ENCODE measurements around the gene SRCIN1.

- TF ChIP-seq ESRRG (CRISPR knock-in tag; IDR thresholded peaks at IDR 0.05): no peak
- no peak for TF ChIP-seq PPARA (CRISPR knock-in tag; IDR thresholded peaks at IDR 0.05; ENCODE audit: borderline replicate concordance)
Observed at GRCh38 chr17:38636054-38636453, 30.3 kb upstream of the SRCIN1 start.

Data from SK-N-SH treated with all-trans-retinoic acid at 6 μM for 48 hours (cell line).